ENCODE results near the gene PARL. TPM values are rescaled to one million over a fixed set of nuclear protein-coding genes. Genes with fewer than 3 reads are reported as not detected.

PARL gene
- total and polyA plus RNA-seq, 2 of the 8 experiments (the other 6 are each of a cell fraction or from before 2014, with no cell fraction given), result 62.7 to 85.0 TPM

DNA sequence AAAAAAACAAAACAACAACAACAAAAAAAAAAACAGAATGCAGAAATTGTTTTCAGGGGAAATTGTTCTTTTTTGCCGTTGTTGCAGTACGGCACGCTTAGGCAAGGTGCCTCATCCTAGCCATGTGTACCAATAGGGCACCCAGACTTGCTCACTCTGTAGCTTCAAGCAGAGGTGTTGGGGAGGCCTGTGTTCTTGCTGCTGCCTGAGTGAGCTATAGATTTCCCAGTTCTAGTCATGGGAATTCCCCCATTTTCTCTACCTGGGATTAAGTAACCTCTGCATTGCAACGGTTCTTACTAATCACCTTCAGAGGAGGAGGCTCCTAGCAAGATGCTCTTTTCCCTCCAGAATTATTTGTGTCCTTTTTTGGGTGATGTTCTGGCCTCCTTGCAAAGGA, 12.9 kb upstream of the PARL start:
- Histone ChIP-seq H3K23me2 (ENCODE audit: low read depth, low read length) (no peaks in the 10 kb centered on the region), H4K8ac (ENCODE audit: extremely low read depth, insufficient read depth, low read length) (no peak overlapping the region), H3K79me1 (ENCODE audit: low read depth, low read length) (no peaks in the 10 kb centered on the region), H3K23ac (ENCODE audit: insufficient read length) (no peak overlapping the region), H3K4me3 (ENCODE audit: extremely low read depth in 1 of 4, insufficient read depth in 2 of 4, low read depth in 3 of 4, low read length in 4 of 4) (no peak overlapping the region), H3K36me3 (ENCODE audit: control insufficient read depth in 2 of 4, insufficient read depth in 4 of 4, low read length in 3 of 4) (no peaks in the 10 kb centered on the region), H3K4me1 (replicated peaks in 1 of 4; ENCODE audit: control insufficient read depth in 3 of 4, insufficient read depth in 4 of 4, low read length in 3 of 4) (peaks cover 0 to 3% (median 0%) of the 10 kb centered on the region in 4 experiments; a peak in 3 of 7 replicates), H2BK120ac (replicated peaks; ENCODE audit: low read depth, low read length) (no peak overlapping the region), H4K91ac (replicated peaks; ENCODE audit: insufficient read length, low read length) (no peak overlapping the region), H2BK12ac (ENCODE audit: low read depth, low read length) (no peak overlapping the region), H3K18ac (ENCODE audit: extremely low read depth, low read length) (no peak overlapping the region), H3K4me2 (ENCODE audit: insufficient read depth in 1 of 2, low read depth in 2 of 2, low read length in 2 of 2) (no peak overlapping the region), H3K79me2 (ENCODE audit: control insufficient read depth in 1 of 2, insufficient read depth in 2 of 2, low read length in 2 of 2) (no peaks in the 10 kb centered on the region), H2BK15ac (ENCODE audit: low read length) (no peak overlapping the region), H3K27me3 (replicated peaks in 1 of 4; ENCODE audit: control insufficient read depth in 3 of 4, extremely low read depth in 1 of 4, insufficient read depth in 3 of 4, low read length in 3 of 4) (no peaks in the 10 kb centered on the region), H3K27ac (ENCODE audit: low read depth, low read length) (no peak overlapping the region), H2BK5ac (ENCODE audit: low read depth, low read length) (no peak overlapping the region), H3K56ac (replicated peaks; ENCODE audit: insufficient read length, low read depth, low read length) (no peak overlapping the region), H2AFZ (ENCODE audit: low read length) (no peak overlapping the region), H3K4ac (replicated peaks; ENCODE audit: insufficient read length, low read depth, low read length) (no peak overlapping the region), H2AK5ac (ENCODE audit: low read depth, low read length) (no peak overlapping the region), H3K9ac (replicated peaks in 1 of 4; ENCODE audit: extremely low read depth in 1 of 4, low read depth in 3 of 4, low read length in 3 of 4) (no peak overlapping the region), H4K5ac (ENCODE audit: insufficient read length, low read depth, low read length) (no peak overlapping the region), H3K14ac (ENCODE audit: insufficient read length) (no peak overlapping the region), H2BK20ac (ENCODE audit: low read length) (no peak overlapping the region), H3K9me3 (ENCODE audit: insufficient read depth in 2 of 2, low read depth in 1 of 2, low read length in 1 of 2) (no peaks in the 10 kb centered on the region), H4K20me1 (replicated peaks in 1 of 2; ENCODE audit: control insufficient read depth in 1 of 2, insufficient read depth in 2 of 2, low read length in 2 of 2) (no peaks in the 10 kb centered on the region)
- WGBS, 2 experiments (ENCODE audit: extremely low coverage in 1 of 2, insufficient coverage in 1 of 2, insufficient read length in 1 of 2, insufficient replicate concordance in 2 of 2, low coverage in 1 of 2, low lambda C conversion rate in 2 of 2, missing lambda C conversion rate in 1 of 2), result 96% methylated on average over 4 of the region's 4 CpGs; no CpG with 5 or more reads in 1 of the 2 experiments
- ChIA-PET CTCF (ENCODE audit: partially characterized antibody) (interaction anchor here (0.7 to 6.4 kb wide), 26 partner anchors 8 to 396 kb away, joined by 3 to 28 read pairs (median 4); partner anchors contain the start of genes EEF1AKMT4 and PARL), POLR2A (ENCODE audit: partially characterized antibody) (interaction anchor here (1.5 to 2.2 kb wide), 2 partner anchors 120 to 288 kb away, joined by 3 to 9 read pairs; partner anchors contain the start of genes ABCC5 and ABCF3)
- no peak for DNase-seq (ENCODE audit: low read depth in 1 of 2, low spot score in 2 of 2)
- FAIRE-seq, result no peak
- TF ChIP-seq JUND (IDR thresholded peaks at IDR 0.05; ENCODE audit: low read length), result no peak
- TF ChIP-seq GTF2F1 (IDR thresholded peaks at IDR 0.05; ENCODE audit: borderline replicate concordance, low read depth, low read length), result no peak
- TF ChIP-seq SP1 (IDR thresholded peaks at IDR 0.05; ENCODE audit: low read depth, low read length), result no peak

All from H1 (cell line).